ENCODE measurements around the gene NCF2.

The NCF2 gene

GRCh38 chr1:183514235-183514634 is 76.0 kb downstream of the NCF2 start:
- peaks cover 0 to 10% (median 0%) of the 10 kb centered on the region in 4 donors for H3K4me1 ChIP-seq
- no peak for DNase-seq
- H3K9me3 ChIP-seq: no peaks in the 10 kb centered on the region
- intact Hi-C loops (cut with DNase I; ENCODE audit: low total_unique reads): no loop called here
- TF ChIP-seq CTCF (IDR thresholded peaks at IDR 0.05): no peak
- no peaks in the 10 kb centered on the region for H3K27me3 ChIP-seq
- no peak overlapping the region for H3K27ac ChIP-seq
- H3K4me3 ChIP-seq: no peak overlapping the region
- H3K36me3 ChIP-seq: peaks cover 15 to 27% (median 16%) of the 10 kb centered on the region in 3 donors

DNA sequence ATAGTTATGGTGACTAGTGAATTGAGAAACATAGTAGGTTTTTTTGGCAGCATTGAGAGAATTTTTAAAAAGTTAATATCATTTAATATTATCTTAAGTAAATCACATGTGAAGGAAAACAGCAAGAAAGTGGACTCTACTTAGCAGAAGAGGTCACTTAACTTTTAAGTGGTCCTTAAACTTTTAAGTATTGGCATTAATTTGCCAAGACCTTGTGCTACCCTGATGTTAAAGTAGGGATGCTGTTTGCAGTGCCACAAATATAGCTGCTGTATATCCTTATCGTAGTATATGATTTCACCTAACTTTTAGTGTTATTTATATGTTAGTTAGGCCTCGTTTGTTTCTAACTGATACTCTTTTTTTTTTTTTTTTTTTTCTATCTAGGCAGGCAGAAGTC is 77.8 kb downstream of the NCF2 start:
- DNase-seq: no peak
- intact Hi-C loops (cut with DNase I; ENCODE audit: low total_unique reads): no loop called here
- no peak overlapping the region for H3K4me3 ChIP-seq

DNA sequence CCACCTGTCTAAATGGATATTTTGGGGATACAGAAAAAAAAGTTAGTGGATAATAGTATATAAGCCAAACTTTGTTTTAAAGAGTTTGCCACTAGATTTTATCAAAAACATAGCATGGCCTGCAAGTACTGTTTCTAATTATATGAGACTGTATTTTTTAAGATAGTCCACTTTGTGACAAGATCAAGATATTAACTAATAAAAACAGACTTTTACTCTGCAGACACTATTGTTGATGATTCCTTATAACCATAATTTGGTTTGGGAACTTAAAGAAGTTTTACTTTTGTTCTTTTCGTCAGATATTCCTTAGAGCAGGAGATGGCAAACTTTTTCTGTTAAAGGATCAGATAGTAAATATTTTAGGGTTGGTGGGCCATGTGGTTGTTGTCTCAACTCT is 81.6 kb downstream of the NCF2 start:
- DNase-seq: no peak
- no peaks in the 10 kb centered on the region for H3K4me1 ChIP-seq
- H3K4me3 ChIP-seq: no peak overlapping the region
- H3K27me3 ChIP-seq: no peaks in the 10 kb centered on the region
- H3K27ac ChIP-seq: no peak overlapping the region
- H3K36me3 ChIP-seq: no peaks in the 10 kb centered on the region
- intact Hi-C loops (cut with DNase I; ENCODE audit: low total_unique reads): no loop called here
- TF ChIP-seq CTCF (IDR thresholded peaks at IDR 0.05): no peak
- H3K9me3 ChIP-seq: no peaks in the 10 kb centered on the region

More for the DNA sequence above, 77.8 kb downstream of the NCF2 start:
- H3K27me3 ChIP-seq: no peaks in the 10 kb centered on the region
- peaks cover under 1 to 14% (median 2%) of the 10 kb centered on the region in 3 donors for H3K36me3 ChIP-seq
- H3K9me3 ChIP-seq: no peaks in the 10 kb centered on the region
- H3K4me1 ChIP-seq: peaks cover 0 to 10% (median 0%) of the 10 kb centered on the region in 4 donors
- no peak overlapping the region for H3K27ac ChIP-seq
- TF ChIP-seq CTCF (IDR thresholded peaks at IDR 0.05): no peak

- DNase-seq: no peak
- intact Hi-C loops (cut with DNase I; ENCODE audit: low total_unique reads): no loop called here
- Histone ChIP-seq H3K27ac (no peak overlapping the region), H3K4me1 (no peaks in the 10 kb centered on the region), H3K27me3 (no peaks in the 10 kb centered on the region), H3K9me3 (no peaks in the 10 kb centered on the region), H3K36me3 (no peaks in the 10 kb centered on the region), H3K4me3 (no peak overlapping the region)
- TF ChIP-seq CTCF (IDR thresholded peaks at IDR 0.05): no peak
These were observed 83.7 kb downstream of the NCF2 start for GRCh38 chr1:183506561-183506960.

Data from tibial artery (tissue), 4 donors.